Stimulated activated CD8-positive, alpha-beta memory T cell treated with anti-CD3 and anti-CD28 coated beads, Interleukin-7, amount 100 ng/mL, for 1 hour (primary cell): ENCODE results near the gene AKAP7.
"Not testable (repeated sequence)": the region's sequence is repeated elsewhere in the genome, so short reads cannot be mapped to it uniquely, and the experiment has no call there.

Experiments
- DNase-seq, 2 donors: peaks; one replicate each; pipeline ENCODE4 v3.0.0-alpha.2; 2020; ENCODE audit warnings: low read depth in 2 of 2

Gene AKAP7

DNA sequence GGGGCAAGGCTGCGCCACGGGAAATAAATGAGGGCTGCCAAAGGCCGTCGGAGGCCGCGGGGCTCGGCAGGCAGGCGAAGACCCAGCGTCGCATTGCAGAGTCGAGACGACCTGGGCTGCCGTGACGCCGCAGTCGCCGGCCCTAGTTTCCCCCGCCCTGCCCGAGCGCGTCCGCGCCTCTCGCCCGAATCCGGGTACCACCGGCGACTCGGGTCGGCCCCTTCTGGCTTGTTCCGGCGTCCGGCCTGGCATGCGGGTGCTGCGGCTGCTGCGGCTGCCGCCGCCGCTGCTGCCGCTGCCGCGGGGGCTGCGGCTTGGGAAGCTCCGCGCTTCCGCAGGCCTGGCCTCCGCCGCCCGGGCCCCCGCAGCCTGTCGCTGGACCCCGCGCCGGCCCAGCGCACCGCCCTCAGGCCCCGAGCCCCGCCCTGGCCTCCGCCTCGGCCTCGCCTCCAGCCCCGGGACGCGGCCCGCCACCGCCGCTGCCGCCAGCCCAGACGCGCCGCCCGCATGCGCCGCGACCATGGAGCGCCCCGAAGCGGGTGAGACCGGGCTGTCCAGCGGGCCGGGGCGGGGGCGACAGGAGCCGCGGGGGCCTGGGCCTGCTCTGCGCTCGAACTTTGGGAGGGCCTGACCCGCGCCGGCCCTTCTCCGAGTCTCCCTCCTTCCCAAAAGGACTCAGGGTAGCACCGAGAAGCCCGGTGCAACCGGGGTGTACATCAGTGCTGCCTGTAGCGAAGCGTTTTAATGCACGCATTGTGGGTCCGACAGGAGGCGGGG, at the start of gene AKAP7:
TSS of gene AKAP7 (plus strand) at position 224 of the 777 bp plus-strand sequence. CDS start at position 521, 297 bp downstream.
- peak; percentile 15 to 23 for DNase-seq

DNA sequence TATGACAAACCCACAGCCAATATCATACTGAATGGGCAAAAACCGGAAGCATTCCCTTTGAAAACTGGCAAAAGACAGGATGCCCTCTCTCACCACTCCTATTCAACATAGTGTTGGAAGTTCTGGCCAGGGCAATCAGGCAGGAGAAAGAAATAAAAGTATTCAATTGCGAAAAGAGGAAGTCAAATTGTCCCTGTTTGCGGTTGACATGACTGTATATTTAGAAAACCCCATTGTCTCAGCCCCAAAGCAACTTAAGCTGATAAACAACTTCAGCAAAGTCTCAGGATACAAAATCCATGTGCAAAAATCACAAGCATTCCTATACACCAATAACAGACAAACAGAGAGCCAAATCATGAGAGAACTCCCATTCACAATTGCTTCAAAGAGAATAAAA, 44.9 kb upstream of the AKAP7 start:
- not testable (repeated sequence) for DNase-seq

DNA sequence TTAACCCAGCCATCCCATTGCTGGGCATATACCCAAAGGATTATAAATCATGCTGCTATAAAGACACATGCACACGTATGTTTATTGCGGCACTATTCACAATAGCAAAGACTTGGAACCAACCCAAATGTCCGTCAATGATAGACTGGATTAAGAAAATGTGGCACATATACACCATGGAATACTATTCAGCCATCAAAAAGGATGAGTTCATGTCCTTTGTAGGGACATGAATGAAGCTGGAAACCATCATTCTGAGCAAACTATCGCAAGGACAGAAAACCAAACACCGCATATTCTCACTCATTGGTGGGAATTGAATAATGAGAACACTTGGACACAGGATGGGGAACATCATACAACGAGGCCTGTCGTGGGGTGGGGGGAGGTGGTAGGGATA, 43.3 kb upstream of the AKAP7 start:
- not testable (repeated sequence) for DNase-seq

DNA sequence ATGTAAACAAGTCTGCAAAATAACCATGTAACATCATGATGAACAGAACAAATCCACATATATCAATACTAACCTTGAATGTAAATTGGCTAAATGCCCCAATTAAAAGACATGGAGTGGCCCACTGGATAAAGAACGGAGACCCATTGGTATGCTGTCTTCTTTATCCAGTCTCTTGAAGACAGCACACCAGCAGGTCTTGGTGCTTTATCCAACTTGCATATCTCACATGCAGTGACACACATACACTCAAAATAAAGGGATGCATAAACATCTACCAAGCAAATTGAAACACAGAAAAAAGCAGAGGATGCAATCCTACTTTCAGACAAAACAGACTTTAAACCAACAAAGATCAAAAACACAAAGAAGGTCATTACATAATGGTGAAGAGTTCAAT, 41.9 kb upstream of the AKAP7 start:
- no peak for DNase-seq

DNA sequence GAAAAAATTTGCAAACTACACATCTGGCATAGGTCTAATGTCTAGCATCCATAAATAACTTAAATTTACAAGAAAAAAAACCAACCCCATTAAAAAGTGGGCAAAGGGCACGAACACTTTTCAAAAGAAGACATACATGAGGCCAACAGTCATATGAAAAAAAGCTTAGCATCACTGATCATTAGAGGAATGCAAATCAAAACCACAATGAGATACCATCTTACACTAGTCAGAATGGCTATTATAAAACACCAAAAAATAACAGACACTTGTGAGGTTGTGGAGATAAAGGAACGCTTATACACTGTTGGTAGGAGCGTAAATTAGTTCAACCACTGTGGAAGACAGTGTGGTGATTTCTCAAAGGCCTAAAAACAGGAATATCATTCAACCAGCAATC, 38.5 kb upstream of the AKAP7 start:
- no peak for DNase-seq

DNA sequence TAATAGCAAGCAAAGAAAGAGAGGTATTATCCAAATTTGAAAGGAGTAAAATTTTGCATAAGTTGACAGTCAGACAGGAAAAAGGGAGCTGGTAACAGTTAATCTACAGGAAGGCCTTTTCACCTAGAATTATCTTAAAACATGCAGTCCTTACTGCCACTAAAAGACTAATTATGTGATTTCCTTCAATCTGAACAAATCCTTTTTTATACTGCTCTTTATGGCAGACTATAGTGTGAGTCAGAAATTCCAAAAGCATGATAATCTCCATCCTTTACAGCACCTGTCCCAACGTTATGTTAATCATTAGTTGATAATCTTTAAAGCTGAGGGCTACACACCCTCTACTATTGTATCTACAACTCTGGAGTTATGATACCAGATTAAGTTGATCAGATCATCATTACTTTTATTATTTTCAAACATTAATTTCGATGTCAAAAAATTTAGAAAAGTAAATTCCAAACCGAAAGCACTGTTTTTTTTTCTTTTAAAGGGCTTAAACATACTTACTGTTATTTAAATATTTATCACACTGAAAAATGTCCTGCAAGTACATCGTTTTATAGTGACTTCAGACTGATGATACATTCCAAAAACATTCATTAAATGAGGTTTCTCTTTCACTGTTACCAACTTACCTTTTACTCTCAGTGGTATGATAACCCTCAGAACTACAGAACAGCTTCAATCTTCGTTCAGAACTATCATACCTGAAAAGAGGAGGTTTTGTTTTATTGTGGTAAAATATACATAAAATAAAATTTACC, 33.2 kb upstream of the AKAP7 start:
- DNase-seq, result no peak

DNA sequence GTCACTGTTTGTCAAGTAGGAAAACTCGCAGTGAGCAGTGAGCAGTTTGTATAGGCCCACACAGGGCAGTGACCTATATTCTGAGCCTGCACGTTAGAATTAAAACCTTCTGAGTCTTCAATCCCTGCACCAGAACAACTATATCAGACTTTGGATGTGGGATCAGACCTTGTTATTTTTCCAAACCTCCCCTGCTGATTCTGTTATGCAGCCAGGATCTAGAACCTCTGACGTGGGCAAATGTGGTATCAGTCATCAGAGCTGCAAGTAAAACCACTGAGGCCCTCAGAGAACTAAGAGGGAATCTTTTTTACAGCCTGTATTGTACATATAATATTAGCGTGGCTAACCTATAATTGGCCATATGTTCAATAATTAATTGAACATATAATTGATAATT, 32.0 kb upstream of the AKAP7 start:
- no peak for DNase-seq

DNA sequence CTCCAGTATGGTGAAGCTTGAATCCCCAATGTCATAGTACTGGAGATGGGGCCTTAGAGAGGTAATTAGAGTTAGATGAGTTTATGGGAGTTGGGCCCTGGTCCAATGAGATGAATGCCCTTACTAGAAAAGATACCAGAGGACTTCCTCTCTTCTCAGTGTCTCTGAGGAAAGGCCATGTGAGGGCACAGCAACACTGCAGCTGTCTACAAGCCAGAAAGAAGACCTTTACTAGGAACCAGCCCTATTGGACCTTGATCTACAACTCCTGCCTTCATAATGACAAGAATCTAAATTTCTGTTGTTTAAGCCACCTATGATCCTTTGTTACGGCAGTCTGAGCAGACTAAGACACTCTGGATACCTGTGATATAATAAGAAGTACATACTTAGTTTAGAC, 31.4 kb upstream of the AKAP7 start:
- DNase-seq, result no peak

DNA sequence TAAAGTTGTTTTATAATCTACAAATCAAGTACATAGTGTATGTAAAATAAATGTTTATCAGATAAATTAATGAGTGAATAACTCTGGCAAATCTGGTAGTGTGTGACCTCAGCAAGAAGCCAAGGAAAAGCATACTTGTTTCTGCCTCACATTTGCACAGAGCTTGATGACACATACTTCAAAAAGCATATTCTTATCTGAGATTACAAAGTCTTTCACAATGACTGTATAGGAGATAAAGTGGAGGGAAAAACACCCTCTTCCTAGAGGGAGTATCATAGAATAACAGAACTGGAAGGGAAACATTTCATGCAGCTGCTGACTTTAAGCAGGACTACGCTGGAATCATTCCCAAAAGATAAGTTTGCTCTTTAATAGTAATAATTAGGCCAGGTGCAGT, 28.1 kb upstream of the AKAP7 start:
- no peak for DNase-seq

DNA sequence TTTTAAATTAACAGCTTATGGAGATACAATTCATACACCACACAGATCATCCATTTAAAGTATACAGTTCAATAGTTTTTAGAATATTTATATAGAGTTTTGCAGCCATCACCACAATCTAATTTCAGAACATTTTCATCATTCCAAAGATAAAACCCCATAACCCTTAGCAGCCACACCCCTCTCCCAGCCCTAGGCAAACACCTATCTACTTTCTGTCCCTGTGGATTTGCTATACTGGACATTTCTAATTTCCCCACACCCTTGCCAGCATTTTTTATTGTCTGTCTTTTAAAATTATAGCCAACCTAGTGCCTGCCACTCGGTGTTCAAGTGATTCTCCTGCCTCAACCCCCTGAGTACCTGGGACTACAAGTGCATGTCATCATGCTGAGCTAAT, 23.0 kb upstream of the AKAP7 start:
- no peak for DNase-seq

DNA sequence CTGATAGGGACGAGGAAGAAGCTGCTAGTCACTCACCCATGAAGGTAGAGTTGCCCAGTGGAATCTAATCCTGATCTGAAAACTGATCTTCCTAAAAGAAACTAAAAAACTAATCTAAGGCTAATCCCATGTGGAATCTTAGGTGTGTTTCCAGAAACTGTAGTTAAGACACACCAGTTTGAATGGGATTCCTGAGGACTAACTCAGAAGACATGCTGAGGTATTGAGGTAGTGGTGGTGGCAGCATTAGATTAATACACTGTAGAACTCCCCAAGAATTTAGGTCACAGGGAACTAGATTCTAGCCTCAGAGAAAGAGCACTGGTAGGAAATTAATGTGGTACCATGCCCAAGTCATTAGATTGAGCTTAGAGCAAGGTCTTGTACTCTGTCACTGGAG, 19.6 kb upstream of the AKAP7 start:
- no peak for DNase-seq

DNA sequence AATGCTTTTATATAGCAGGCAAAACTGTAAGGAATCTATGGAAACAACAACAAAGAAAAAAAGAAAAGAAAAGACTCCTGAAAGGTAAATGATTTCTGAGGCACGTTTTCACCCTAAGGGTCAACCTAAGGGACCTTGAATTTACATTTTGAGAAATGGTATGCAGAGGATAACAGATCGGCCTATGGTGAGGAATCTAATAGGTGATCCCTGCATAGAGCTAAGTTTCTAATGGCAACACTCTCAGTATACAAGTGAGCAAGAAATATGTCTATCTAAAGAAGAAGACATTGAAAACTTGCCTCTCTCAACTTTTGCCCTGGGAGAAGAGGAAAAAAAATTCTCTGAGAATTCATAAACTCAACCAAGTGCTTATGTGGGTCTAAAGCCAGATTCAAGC, 18.9 kb upstream of the AKAP7 start:
- no peak for DNase-seq

DNA sequence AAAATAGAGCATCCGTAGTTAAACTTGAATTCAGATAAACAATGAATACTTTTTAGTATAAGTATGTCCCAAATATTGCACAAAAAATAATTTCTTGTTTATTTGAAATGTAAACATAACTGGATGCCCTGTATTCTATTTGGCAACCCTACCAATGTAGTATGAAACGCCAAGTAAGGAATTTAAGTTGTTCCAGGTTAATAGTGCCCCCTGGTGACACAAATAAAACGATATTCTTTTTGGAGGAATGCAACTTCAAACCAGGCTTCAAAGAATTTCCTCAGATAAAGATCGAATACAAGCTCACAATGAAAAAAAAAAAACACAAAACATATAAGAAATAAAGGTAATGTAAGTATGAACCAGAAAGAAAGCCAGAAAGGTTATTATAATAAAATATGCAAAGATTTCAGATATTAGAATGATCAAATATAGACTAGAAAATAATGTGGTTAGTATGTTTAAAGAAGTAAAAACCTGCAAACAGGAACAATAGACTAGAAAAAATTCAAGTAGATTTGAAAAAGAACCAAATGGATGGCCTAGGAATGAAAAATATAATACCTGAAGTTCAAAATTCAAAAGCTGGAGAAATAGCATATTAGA, 18.4 kb upstream of the AKAP7 start:
- no peak for DNase-seq

DNA sequence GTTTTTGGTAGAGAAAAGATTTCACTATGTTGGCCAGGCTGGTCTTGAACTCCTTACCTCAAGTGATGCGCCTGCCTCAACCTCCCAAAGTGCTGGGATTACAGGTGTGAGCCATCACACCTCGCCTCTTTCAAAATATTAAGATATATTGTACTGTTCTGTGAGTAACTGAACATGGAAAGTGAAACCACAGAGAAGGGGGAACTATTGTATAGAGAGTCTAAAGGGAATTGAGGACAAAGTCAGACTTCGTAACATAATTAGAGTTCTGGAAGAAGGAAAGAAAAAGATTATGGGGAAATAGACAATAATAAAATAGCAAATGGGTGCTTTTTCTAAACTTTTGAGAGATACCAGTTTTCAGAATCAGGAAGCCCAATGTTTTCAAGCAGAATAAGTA, 17.4 kb upstream of the AKAP7 start:
- DNase-seq, result no peak

DNA sequence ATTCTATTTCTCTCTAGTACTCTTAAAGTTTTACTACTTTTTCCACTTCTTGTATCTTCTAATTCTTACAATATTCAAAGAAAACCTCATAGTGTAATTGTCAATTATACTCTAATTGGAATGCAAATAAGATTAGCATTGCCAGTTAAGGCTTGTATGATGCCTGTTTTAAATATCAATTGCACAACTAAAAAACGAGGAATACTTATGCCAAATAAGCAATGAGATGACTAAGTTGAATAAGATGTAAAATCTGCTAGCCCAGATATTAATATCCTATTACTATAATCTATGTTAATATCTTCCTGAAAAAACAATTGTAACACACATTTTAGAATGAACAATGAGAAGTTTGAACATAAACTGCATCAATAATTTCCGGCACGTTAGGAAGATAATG, 13.3 kb upstream of the AKAP7 start:
- DNase-seq, result no peak

DNA sequence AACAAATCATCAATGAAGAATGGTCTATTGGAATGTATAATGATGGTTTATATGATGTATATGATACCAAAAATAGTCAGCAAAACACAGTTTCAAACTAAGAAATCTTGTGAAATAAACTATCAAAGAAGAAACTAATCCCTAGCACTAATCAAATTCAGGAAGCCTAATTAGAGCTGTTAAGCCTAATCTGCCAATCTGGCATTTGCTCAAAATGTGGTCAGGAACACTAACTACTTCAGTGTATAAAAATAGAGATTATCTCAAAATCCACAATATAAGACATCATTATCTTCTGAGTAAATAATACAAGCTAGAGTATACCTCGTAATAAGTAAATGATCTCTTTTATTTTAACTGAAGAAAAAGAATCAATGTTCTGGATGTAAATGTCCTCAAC, 12.8 kb upstream of the AKAP7 start:
- no peak for DNase-seq

DNA sequence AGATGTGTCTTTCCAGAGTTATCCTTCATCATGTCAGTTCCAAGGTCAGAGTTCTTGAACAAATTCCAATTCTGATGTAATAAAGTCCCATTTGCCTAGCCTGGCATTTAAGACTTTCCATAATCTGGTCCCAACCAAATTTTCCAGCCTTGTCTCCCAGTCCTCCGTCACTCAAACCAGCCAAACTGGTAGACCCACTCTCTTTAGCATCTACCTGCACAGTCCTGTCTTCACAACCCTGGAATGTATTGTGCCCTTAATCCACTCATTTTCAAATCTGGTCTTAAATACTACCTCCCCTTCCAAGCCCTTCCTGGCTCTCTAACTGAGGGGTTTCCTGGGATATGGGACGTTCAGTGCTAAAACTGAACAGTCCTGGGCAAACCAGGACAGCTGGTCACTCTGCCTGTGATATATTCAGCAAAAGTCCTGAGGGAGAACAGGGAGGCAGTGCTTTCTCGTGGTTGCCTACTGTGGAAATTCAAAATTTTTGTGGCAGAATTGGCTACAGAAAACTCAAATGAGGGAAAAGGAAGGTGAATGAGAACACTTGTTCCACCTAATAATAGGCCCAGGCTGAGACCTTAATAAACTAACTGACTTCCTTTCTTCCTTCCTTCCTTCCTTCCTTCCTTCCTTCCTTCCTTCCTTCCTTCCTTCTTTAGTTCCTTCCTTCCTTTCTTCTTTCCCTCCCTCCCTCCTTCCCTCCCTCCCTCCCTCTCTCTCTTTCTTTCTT, 10.8 kb upstream of the AKAP7 start:
- no peak for DNase-seq

DNA sequence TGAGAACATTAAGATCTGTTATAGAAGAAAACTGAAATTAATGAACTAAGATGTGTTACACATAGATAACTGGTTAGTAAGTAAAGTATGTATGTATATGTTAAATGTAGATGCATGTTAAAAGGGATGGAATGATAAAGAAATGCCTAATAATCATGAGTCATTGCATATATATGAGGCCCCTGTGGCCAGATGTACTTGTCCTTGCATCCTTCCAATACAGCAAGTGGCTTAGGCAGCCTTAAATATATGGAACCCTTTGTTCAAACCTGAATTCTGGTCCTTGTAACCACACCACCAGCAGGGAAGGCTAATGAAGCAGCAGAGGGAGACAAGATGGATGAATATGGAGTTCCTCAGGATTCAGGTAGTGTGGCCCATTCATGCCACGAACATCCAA, 9.8 kb upstream of the AKAP7 start:
- DNase-seq, result no peak

DNA sequence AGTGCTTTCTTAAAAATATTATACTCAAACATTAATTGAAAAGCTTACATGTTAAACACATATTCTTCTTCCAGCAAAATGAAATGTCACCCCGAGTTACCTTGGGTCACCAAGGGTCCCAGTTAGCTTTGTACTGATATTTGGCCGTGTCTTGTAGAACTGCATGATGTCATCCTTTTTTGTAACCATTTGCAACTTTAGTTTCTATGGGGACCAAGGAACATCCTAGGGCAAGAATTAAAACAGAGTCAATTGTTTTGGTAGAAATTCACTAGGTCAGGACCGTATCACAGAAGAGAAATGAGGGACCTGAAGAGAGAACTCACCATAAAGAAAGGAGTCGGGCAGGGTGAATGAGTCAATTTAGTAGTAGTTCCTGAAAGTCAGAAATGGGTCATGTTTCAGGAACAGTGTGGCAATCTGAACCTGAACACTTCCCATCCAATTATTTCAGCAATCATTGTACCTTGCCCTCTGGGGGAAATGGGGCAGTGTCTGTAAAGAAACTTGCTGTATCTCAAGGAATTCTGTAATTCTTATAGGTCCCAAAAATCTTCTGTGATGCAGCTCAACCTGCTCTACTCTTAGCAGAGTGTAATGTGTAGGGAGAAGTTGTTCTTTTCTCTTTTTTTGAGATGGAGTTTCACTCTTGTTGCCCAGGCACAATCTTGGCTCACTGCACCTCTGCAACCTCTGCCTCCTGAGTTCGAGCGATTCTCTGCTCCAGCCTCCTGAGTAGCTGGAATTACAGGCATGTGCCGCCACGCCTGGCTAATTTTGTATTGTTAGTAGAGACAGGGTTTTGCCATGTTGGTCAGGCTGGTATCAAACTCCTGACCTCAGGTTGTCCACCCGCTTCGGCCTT, 5.3 kb upstream of the AKAP7 start:
- no peak for DNase-seq

DNA sequence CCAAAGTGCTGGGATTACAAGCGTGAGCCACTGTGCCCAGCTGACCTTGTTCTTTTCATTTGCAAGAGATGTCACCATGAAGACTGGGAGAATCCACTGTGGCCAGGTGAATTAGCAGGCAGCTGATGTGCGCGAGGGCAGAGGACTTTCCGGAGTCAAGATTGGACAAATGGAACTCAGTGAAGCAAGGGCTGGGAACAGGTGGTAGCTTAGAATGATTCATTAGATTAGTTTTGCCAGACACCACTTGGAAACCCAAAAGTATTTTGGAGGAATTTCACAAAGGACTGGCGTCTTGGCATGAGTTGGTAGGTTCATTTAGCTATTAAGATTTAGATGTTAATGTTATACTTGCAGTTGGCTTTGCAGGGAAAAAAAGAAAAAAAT, 4.7 kb upstream of the AKAP7 start:
- DNase-seq, result no peak

DNA sequence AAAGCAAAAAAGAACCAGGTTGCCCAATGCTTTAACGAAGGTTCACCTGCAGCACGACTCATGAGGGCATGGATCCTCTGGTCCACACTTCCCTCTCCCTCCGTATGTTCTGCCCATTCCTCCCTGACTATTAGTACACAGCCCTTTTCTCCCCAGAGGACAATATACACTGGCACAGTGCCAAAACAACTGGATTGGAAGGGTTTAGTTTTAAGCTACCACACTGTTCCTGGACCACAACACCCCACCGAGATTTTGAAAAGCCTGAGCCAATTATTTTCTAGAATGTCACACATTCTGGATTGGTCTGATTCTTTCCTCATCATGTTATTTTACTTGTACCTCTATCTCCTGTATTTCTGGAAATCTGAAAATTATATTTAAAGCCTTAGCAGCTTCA, 2.9 kb upstream of the AKAP7 start:
- DNase-seq, result no peak
